Mononuclear cell (primary cell): Measurements from ENCODE around the gene SYT8. TPM values are rescaled to one million over a fixed set of nuclear protein-coding genes. Genes with fewer than 3 reads are reported as not detected.
A peak's percentile ranks its signal among the peaks of the same experiment; 100 is the strongest.

Experiments used
- H3K27me3 ChIP-seq: 2 replicates; pipeline ENCODE4 v1.6.0; 2011; ENCODE audit warnings: low read length, control low read depth; ENCODE audit not compliant: insufficient read depth
- H3K4me1 ChIP-seq: 2 replicates; pipeline ENCODE4 v1.5.1; 2011; ENCODE audit warnings: mild to moderate bottlenecking, low read length, control low read depth; ENCODE audit not compliant: insufficient read depth
- H3K4me3 ChIP-seq: 2 replicates; pipeline ENCODE4 v1.5.1; 2011; ENCODE audit warnings: mild to moderate bottlenecking, low read length, moderate library complexity
- H3K9me3 ChIP-seq: 2 replicates; pipeline ENCODE4 v1.5.1; 2011; ENCODE audit warnings: low read depth, mild to moderate bottlenecking, control low read depth, low read length
- total RNA-seq: library from RNA; depleted of rRNA; stranded (reverse); fragments of >200 nt; gene quantifications from one replicate; pipeline ENCODE4 v1.2.3, GENCODE V29; 2012

The SYT8 gene
- total RNA-seq, 1 donor, result not detected

GRCh38 chr11:1854132-1854948 lies 19.6 kb downstream of the SYT8 start:
- no peaks in the 10 kb centered on the region for H3K27me3 ChIP-seq
- peak overlapping the region; percentile 88 for H3K4me3 ChIP-seq
- peaks cover 91% of the 10 kb centered on the region for H3K4me1 ChIP-seq
- H3K9me3 ChIP-seq, result no peaks in the 10 kb centered on the region

GRCh38 chr11:1854949-1855885 lies 20.4 kb downstream of the SYT8 start:
- Histone ChIP-seq H3K4me3 (peak overlapping the region; percentile 88), H3K27me3 (no peaks in the 10 kb centered on the region)

GRCh38 chr11:1855886-1856265 lies 21.1 kb downstream of the SYT8 start:
- Histone ChIP-seq H3K4me3 (no peak overlapping the region), H3K9me3 (no peaks in the 10 kb centered on the region), H3K27me3 (no peaks in the 10 kb centered on the region), H3K4me1 (peaks cover 75% of the 10 kb centered on the region)

More at GRCh38 chr11:1854949-1855885, 20.4 kb downstream of the SYT8 start:
- peaks cover 82% of the 10 kb centered on the region for H3K4me1 ChIP-seq
- no peaks in the 10 kb centered on the region for H3K9me3 ChIP-seq

DNA sequence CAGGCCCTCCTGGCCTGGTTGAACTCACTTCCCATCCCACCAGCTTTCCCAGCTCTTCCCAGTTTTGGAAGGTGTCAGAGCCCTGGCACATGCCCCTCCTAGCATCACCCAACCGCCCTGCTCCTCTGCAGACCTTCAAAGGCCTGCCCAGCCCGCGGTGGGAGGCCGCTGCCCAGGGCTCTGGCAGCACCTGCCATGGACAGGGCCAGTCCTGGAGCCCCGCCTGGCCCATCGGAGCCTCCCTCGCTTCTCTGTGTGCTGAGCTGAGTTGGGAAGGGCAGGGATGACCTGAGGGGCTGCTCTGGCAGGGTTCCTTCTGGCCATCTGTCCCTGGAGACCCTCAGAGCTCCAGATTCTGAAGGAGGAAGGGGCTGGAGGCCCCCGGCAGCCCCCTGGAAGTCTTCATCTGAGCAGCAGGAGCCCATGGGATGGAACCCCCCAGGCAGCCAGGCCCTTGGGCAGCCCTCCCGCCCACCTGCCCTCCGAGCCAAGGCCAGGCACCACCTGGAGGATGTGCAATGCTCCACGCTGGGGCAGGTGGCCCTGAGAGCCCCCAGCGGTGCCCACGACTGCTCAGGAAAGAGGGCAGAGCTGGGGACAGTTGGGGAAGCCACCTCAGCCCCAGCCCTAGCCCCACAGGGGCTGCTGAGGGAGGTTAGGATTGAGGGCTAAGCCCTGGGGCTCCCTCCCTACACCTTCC lies 21.7 kb downstream of the SYT8 start:
- H3K4me1 ChIP-seq, result peaks cover 70% of the 10 kb centered on the region
- H3K9me3 ChIP-seq, result no peaks in the 10 kb centered on the region
- no peaks in the 10 kb centered on the region for H3K27me3 ChIP-seq
- H3K4me3 ChIP-seq, result no peak overlapping the region

DNA sequence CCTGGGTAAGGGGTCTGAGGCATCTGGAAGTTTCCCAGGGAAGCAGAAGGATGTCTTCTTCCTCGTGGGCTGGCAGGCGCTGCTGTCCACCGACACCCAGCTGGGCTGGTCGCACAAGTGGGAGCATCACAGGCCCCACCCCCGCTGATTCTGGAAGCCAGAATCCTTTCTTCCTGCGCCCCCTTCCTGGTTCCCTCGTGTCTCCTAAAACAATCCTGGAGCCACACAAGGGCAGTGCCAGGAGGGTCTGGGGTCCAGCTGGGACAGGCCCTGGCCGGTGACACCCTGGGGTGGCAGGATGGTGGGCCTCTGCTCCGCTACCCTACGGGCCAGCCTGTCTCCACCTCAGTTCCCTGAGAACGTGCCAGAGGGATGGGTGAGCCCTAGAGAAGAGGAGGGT lies 22.3 kb downstream of the SYT8 start:
- Histone ChIP-seq H3K9me3 (no peaks in the 10 kb centered on the region), H3K27me3 (no peaks in the 10 kb centered on the region), H3K4me1 (peaks cover 68% of the 10 kb centered on the region), H3K4me3 (no peak overlapping the region)

DNA sequence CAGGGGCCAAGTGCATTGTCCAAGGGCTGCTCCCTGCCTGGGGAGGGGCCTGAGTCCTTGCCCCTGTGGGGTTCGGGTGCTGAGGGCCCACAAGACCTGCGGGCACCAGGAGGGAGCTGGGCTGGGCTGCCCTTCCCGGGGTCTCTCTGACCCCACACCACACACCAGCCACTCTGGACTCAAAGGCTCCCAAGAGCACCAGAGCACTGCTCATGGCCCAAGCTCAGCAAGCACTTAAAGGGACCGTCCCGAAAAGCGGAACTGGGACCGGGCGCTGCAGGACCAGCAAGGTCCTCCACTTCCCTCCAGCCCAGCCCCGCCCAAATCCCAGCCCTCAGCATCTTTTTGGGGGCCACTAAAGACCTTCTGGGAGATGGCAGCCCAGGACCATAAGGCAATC lies 23.4 kb downstream of the SYT8 start:
- Histone ChIP-seq H3K9me3 (no peaks in the 10 kb centered on the region), H3K4me1 (peaks cover 72% of the 10 kb centered on the region), H3K27me3 (no peaks in the 10 kb centered on the region), H3K4me3 (no peak overlapping the region)

GRCh38 chr11:1858576-1858975 lies 23.8 kb downstream of the SYT8 start:
- no peaks in the 10 kb centered on the region for H3K9me3 ChIP-seq
- H3K27me3 ChIP-seq, result no peaks in the 10 kb centered on the region
- H3K4me3 ChIP-seq, result no peak overlapping the region
- H3K4me1 ChIP-seq, result peaks cover 76% of the 10 kb centered on the region

DNA sequence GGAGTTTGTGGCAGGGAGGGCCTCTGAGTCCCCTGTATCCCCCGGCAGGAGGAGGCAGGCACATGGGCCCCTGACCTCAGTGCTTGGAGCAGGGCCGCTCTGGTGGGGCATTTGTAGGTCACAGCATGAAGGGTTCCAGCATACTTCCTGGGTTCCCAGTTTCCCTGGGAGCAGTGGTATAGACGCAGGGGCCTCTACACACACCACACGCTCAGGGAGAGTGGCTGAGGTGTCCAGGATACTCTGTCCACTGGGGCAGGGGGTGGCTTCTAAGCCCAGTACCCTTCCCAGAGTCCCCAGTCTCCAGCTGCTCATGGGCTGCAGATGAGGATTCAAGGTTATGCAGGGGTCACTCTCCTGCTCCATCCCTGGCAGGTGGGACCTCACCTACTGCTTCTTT lies 24.2 kb downstream of the SYT8 start:
- Histone ChIP-seq H3K4me1 (peaks cover 78% of the 10 kb centered on the region), H3K27me3 (no peaks in the 10 kb centered on the region), H3K9me3 (no peaks in the 10 kb centered on the region), H3K4me3 (no peak overlapping the region)

DNA sequence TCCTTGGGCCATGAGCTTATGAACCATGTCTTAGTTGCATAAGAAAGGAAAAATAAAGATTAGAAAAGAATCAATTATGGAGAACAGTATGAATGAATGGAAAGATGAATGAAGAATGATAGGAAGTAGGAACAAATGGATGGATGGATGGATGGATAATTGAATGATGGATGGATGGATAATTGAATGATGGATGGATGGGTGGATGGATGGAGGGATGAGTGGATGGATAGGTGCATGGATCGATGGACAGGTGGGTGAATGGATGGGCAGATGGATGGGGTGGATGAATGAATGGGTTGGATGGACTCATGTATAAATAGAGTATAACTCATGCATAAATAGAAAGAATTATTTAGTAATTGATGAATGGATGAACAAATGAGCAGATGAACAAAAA lies 25.3 kb downstream of the SYT8 start:
- no peaks in the 10 kb centered on the region for H3K27me3 ChIP-seq
- peaks cover 78% of the 10 kb centered on the region for H3K4me1 ChIP-seq
- H3K4me3 ChIP-seq, result no peak overlapping the region
- no peaks in the 10 kb centered on the region for H3K9me3 ChIP-seq

- Histone ChIP-seq H3K4me3 (no peak overlapping the region), H3K27me3 (no peaks in the 10 kb centered on the region), H3K4me1 (peaks cover 65% of the 10 kb centered on the region), H3K9me3 (no peaks in the 10 kb centered on the region)
These were observed 26.9 kb downstream of the SYT8 start for GRCh38 chr11:1861435-1862411.

- no peaks in the 10 kb centered on the region for H3K9me3 ChIP-seq
- peaks cover 55% of the 10 kb centered on the region for H3K4me1 ChIP-seq
- no peak overlapping the region for H3K4me3 ChIP-seq
- H3K27me3 ChIP-seq, result no peaks in the 10 kb centered on the region
These were observed 28.0 kb downstream of the SYT8 start for GRCh38 chr11:1862588-1863351.

DNA sequence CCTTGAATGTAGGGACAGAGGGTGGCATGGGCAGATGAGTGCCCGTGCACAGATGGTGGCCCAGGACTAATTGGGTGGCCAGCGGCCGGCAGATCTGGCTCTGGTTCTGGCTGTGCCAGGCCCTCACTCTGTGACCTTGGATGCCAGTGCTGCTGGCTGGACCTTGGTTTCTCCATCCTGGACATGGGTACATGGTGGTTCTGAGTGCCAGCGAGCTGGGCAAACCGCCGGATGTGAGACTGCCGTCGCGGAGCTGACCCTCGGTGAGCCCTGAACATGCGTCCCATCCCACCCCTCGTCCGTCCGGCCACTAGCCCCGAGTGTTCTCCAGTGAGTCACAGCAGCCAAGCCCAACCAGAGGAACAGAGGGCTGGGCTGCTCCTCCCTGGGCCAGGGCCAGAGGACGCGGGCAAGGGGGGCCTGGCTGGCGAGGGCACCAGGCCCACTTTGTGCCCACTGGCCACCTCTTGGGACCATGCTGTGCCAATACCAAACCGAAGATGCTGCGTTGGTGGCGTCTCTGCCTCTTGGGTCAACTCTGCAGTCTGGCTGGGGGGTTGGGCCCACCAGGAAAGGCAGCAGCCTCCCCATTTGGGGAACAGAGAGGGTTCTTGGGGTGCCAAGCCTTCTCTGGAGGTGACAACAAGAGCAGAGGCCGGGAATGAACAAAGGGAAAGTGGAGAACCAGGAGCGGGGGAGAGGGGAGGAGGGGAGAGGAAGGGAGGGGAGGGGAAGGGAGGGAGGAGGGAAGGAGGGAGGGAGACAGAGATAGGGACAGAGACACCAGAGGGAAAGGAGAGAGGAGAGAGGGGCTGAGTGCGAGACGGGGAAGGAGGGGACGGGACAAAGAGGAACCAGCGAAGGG lies 28.8 kb downstream of the SYT8 start:
- H3K9me3 ChIP-seq, result no peaks in the 10 kb centered on the region
- no peaks in the 10 kb centered on the region for H3K27me3 ChIP-seq
- H3K4me3 ChIP-seq, result no peak overlapping the region
- H3K4me1 ChIP-seq, result peaks cover 55% of the 10 kb centered on the region

DNA sequence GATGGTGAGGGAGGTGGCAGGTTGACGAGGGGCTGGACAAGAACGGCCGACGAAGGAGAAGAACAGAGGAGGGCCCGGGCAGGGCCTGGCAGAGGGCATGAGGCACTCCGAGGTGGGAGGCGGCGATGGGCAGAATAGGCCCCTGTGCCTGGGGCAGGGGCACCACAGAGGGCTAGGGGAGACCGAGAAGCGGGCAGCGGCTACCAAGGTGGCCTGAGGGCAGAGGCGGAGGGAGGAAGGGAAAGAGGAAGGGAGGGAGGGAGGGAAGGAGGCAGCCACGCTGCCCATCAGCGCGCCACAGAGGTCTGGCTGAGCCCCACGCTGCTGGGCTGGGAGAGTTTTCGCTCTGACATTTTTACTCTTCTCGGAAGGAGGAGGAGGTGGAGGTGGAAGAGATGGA lies 29.4 kb downstream of the SYT8 start:
- H3K27me3 ChIP-seq, result no peaks in the 10 kb centered on the region
- no peak overlapping the region for H3K4me3 ChIP-seq
- H3K4me1 ChIP-seq, result peaks cover 55% of the 10 kb centered on the region
- H3K9me3 ChIP-seq, result no peaks in the 10 kb centered on the region
